NCI-H82 treated with DMSO at 0.1 percent for 48 hours (cell line): ENCODE data around the gene TXNL4B.
A peak's percentile ranks its signal among the peaks of the same experiment; 100 is the strongest.

Experiments used
- DNase-seq: peaks from one replicate; lab custom pipeline; 2025; ENCODE audit not compliant: unreplicated experiment; lab: John Stamatoyannopoulos, UW

The TXNL4B gene

GRCh38 chr16:72093448-72094265 lies at the start of gene TXNL4B, which contains the start of gene DHX38:
Gene TXNL4B (minus strand): TSS chr16:72093620. CDS start chr16:72090749, 2,871 bp downstream.
Gene DHX38 (plus strand): TSS chr16:72093847. CDS start chr16:72096158, 2,311 bp downstream.
- DNase-seq: peak; percentile 97

- DNase-seq: no peak
These were observed 49.1 kb upstream of the TXNL4B start for GRCh38 chr16:72142476-72142875.

- DNase-seq: no peak
These were observed 46.5 kb upstream of the TXNL4B start for GRCh38 chr16:72139908-72140307.

- no peak for DNase-seq
These were observed 44.7 kb upstream of the TXNL4B start for GRCh38 chr16:72138064-72138572.

GRCh38 chr16:72137380-72138063 lies 44.1 kb upstream of the TXNL4B start:
- no peak for DNase-seq

GRCh38 chr16:72134507-72134906 lies 41.1 kb upstream of the TXNL4B start:
- no peak for DNase-seq

- DNase-seq: no peak
These were observed 39.3 kb upstream of the TXNL4B start for GRCh38 chr16:72132726-72133125.

GRCh38 chr16:72131036-72131435 lies 37.6 kb upstream of the TXNL4B start:
- DNase-seq: no peak

GRCh38 chr16:72129976-72130656 lies 36.7 kb upstream of the TXNL4B start:
- DNase-seq: no peak

GRCh38 chr16:72128701-72129100 lies 35.3 kb upstream of the TXNL4B start:
- no peak for DNase-seq

GRCh38 chr16:72126429-72126765 lies 33.0 kb upstream of the TXNL4B start:
- no peak for DNase-seq

GRCh38 chr16:72125635-72126428 lies 32.4 kb upstream of the TXNL4B start:
- DNase-seq: no peak

- peak; percentile 20 for DNase-seq
These were observed 31.6 kb upstream of the TXNL4B start for GRCh38 chr16:72124761-72125634.

GRCh38 chr16:72124148-72124547 lies 30.7 kb upstream of the TXNL4B start:
- DNase-seq: no peak

- no peak for DNase-seq
These were observed 30.0 kb upstream of the TXNL4B start for GRCh38 chr16:72123426-72123825.

- no peak for DNase-seq
These were observed 29.5 kb upstream of the TXNL4B start for GRCh38 chr16:72122916-72123315.

GRCh38 chr16:72122308-72122707 lies 28.9 kb upstream of the TXNL4B start:
- no peak for DNase-seq

GRCh38 chr16:72120026-72120425 lies 26.6 kb upstream of the TXNL4B start:
- no peak for DNase-seq

GRCh38 chr16:72113616-72113945 lies 20.2 kb upstream of the TXNL4B start:
- DNase-seq: no peak
